Measurements from ENCODE around the gene COL4A3. TPM values are rescaled to one million over a fixed set of nuclear protein-coding genes. Genes with fewer than 3 reads are reported as not detected.

The COL4A3 gene
- total and polyA plus RNA-seq, 8 donors = under 0.01 to 2.9 (median 0.90) TPM

DNA sequence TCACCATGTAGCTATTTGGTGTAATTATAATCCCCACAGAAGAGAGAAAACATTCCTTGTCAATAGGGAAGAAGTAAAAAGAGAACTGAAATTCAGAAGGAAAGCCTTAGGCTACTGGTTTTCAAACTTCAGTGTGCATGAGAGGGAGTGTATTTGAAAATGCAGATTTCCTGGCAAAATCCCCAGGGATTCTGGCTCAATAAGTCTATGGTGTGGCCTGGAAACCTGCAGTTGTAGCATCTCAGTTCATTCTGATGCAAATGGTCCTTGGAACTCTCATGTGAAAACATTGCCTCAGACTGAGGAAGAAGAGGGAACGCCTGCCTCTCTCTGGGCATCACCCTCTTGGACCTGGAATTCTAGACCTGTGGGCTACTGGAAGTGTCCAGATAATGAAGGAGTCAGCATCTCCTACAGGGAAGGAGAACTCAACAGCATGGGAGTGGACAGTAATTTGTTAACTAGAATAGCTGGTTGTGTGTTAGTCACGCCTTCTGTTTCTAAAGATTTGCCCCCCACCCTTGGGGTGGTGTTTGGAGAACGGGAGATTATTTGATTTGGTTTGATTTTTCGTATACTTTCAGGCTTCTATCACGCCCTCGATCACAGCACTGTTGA, 21.3 kb downstream of the COL4A3 start:
- no peak for TF ChIP-seq POLR2AphosphoS5 (IDR thresholded peaks at IDR 0.05)
- TF ChIP-seq POLR2A (IDR thresholded peaks at IDR 0.05) = no peak
- Histone ChIP-seq H3K4me3 (no peak overlapping the region), H3K27ac (no peak overlapping the region), H3K27me3 (no peaks in the 10 kb centered on the region), H3K36me3 (no peaks in the 10 kb centered on the region), H3K4me1 (peaks cover 0 to 4% (median 0%) of the 10 kb centered on the region in 4 donors), H3K9me3 (no peaks in the 10 kb centered on the region)
- intact Hi-C loops (cut with DNase I; ENCODE audit: low total_unique reads) = no loop called here
- DNase-seq = no peak
- whole genome bisulfite sequencing, 5 donors = 64 to 76% (median 65%) methylated on average over 6 of the region's 6 CpGs

- Histone ChIP-seq H3K4me3 (no peak overlapping the region), H3K4me1 (peaks cover 0 to 4% (median 0%) of the 10 kb centered on the region in 4 donors), H3K36me3 (no peaks in the 10 kb centered on the region), H3K27ac (no peak overlapping the region), H3K27me3 (no peaks in the 10 kb centered on the region), H3K9me3 (no peaks in the 10 kb centered on the region)
- no peak for DNase-seq
- WGBS, 5 donors = 31 to 44% (median 40%) methylated on average over 1 of the region's 1 CpG
- intact Hi-C loops (cut with DNase I; ENCODE audit: low total_unique reads) = no loop called here
- TF ChIP-seq POLR2A (IDR thresholded peaks at IDR 0.05) (no peak), CTCF (IDR thresholded peaks at IDR 0.05) (no peak), EP300 (IDR thresholded peaks at IDR 0.05) (no peak), POLR2AphosphoS5 (IDR thresholded peaks at IDR 0.05) (no peak)
Measured at GRCh38 chr2:227186751-227187150, 22.3 kb downstream of the COL4A3 start.

DNA sequence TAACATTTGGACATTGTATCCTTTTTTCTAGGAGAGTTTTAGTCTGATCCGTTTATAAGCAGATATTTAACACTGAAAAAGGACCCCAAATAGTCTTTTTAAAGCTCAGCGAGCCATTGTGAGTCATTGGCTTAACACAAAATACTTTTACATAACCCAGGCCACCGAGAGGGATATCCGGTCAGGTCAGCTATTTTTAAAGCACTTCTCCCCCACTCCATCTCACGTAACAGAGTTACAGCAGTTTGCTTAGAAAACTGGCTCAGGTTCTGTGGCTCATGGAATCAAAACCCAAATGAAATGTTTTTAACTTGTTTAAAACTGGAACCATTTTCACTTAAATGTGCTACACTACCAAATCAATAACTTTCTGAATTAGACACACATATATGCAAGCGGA, 23.9 kb downstream of the COL4A3 start:
- WGBS, 5 donors = 41 to 65% (median 56%) methylated on average over 6 of the region's 6 CpGs
- Histone ChIP-seq H3K27ac (no peak overlapping the region), H3K9me3 (no peaks in the 10 kb centered on the region), H3K4me3 (no peak overlapping the region), H3K4me1 (peaks cover 0 to 4% (median 0%) of the 10 kb centered on the region in 4 donors), H3K36me3 (no peaks in the 10 kb centered on the region), H3K27me3 (no peaks in the 10 kb centered on the region)
- peak in 1 of 2 donors; percentile 30 for DNase-seq
- intact Hi-C loops (cut with DNase I; ENCODE audit: low total_unique reads) = no loop called here
- TF ChIP-seq POLR2AphosphoS5 (IDR thresholded peaks at IDR 0.05) = no peak
- TF ChIP-seq CTCF (IDR thresholded peaks at IDR 0.05) = no peak
- TF ChIP-seq POLR2A (IDR thresholded peaks at IDR 0.05) = no peak
- no peak for TF ChIP-seq EP300 (IDR thresholded peaks at IDR 0.05)

DNA sequence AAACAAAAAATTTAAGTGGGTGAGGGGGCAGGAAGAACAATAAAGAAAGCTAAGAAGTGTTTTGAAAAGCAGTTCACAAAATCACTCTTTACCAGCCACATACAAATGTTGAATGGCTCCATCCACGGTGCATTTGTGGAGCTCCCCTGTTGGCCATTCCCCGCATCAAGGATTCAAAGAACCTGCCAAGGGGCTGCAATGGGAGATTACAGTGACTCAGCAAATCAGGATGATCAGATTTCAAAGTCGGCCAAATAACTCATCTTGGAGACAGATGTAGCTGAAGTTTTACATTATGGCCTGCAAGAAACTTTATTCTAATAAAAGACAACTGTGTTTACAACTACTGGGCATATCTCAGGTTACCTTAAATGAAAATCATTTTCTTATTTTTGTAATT, 26.9 kb downstream of the COL4A3 start:
- Histone ChIP-seq H3K4me3 (no peak overlapping the region), H3K4me1 (peaks cover 0 to 4% (median 0%) of the 10 kb centered on the region in 4 donors), H3K36me3 (no peaks in the 10 kb centered on the region), H3K27me3 (no peaks in the 10 kb centered on the region), H3K9me3 (no peaks in the 10 kb centered on the region), H3K27ac (no peak overlapping the region)
- intact Hi-C loops (cut with DNase I; ENCODE audit: low total_unique reads) = no loop called here
- DNase-seq = no peak
- no peak for TF ChIP-seq CTCF (IDR thresholded peaks at IDR 0.05)
- no peak for TF ChIP-seq POLR2A (IDR thresholded peaks at IDR 0.05)
- TF ChIP-seq POLR2AphosphoS5 (IDR thresholded peaks at IDR 0.05) = no peak
- no peak for TF ChIP-seq EP300 (IDR thresholded peaks at IDR 0.05)
- WGBS, 5 donors = 62 to 70% (median 63%) methylated on average over 3 of the region's 3 CpGs

DNA sequence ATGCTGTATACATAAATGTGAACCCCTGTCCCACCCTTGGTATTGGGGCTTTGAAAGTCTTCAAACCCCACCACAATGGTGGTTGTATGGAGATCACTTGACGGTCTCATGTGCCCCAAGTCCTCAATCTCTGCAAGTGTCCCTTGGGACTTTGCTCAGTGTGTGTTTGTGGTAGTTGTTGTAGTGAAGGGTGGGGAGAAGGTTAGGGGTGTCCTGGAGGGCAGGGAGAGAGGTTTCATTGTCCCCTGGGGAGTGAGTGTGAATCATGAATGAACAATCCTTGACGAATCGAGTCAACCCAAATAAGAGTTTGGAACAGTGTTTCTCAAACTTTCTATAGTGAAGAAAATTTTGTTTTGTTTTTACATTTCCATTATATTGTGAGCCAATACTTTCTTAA, 28.1 kb downstream of the COL4A3 start:
- DNase-seq = no peak
- no peaks in the 10 kb centered on the region for H3K36me3 ChIP-seq
- TF ChIP-seq EP300 (IDR thresholded peaks at IDR 0.05) (no peak), CTCF (IDR thresholded peaks at IDR 0.05) (no peak), POLR2AphosphoS5 (IDR thresholded peaks at IDR 0.05) (no peak), POLR2A (IDR thresholded peaks at IDR 0.05) (no peak)
- H3K4me1 ChIP-seq = peaks cover 0 to 2% (median 0%) of the 10 kb centered on the region in 4 donors
- H3K9me3 ChIP-seq = no peaks in the 10 kb centered on the region
- intact Hi-C loops (cut with DNase I; ENCODE audit: low total_unique reads) = no loop called here
- H3K4me3 ChIP-seq = no peak overlapping the region
- H3K27ac ChIP-seq = no peak overlapping the region
- WGBS, 5 donors = 91 to 98% (median 96%) methylated on average over 3 of the region's 3 CpGs
- H3K27me3 ChIP-seq = no peaks in the 10 kb centered on the region

Measured in stomach (tissue), 9 donors.